UCSD-AML1 (cell line): Measurements from ENCODE around the gene DUOX2.
"Not testable (repeated sequence)": the region's sequence is repeated elsewhere in the genome, so short reads cannot be mapped to it uniquely, and the experiment has no call there.

Experiments used
- DNase-seq: peaks from one replicate; lab custom pipeline; 2025; ENCODE audit not compliant: unreplicated experiment; lab: John Stamatoyannopoulos, UW

The DUOX2 gene

DNA sequence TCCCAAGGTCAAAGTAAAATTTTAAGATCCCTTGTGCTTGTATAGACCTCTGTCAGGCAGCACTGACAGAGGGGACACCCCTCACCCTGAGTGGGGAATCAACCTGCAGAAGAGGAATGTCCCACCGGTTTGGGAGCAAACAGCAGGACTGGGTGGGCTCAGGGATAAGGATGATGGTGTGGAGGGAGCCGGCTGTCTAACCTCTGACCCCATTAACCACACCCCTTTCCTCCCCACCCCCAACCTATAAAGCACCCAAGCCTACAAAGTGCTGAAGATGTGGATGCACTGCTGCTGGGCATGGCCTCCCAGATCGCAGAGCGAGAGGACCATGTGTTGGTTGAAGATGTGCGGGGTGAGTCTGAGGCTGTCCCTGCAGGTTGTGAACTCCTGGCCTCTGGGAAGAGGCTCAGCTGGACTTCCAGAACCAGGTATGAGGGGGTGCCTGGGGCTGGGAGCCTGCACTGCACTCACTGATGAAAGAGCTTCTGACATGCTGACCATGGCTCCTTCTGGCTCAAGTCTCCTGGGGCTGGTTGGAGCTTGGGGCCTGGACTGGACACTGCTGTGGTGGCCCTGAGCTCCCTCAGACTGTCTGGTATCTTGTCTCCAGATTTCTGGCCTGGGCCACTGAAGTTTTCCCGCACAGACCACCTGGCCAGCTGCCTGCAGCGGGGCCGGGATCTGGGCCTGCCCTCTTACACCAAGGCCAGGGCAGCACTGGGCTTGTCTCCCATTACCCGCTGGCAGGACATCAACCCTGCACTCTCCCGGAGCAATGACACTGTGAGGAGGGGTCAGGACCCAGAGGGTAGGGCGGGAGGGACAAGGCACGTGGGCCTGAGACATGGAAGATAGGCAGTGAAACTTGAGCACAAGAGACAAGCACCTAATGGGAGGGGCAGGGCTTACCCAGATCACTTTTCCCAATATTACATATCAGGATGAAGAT lies 25.1 kb upstream of the DUOX2 start:
- DNase-seq: no peak

DNA sequence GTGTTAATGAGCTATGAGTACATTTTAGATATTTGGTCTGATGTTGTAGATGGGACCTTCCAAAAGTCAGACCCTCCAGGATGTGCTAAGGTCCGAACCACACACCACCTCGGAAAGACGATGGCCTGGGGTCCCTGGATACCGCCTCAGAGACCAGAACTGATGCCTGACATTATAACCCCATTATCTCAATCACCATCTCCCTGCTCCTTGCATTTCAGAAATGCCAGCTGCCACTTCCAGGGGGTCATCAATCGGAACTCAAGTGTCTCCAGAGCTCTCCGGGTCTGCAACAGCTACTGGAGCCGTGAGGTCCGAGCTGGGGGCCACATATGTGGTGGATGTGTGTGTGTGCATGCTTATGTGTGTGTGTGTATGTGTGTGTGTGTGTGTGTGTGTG lies 23.7 kb upstream of the DUOX2 start:
- no peak for DNase-seq

DNA sequence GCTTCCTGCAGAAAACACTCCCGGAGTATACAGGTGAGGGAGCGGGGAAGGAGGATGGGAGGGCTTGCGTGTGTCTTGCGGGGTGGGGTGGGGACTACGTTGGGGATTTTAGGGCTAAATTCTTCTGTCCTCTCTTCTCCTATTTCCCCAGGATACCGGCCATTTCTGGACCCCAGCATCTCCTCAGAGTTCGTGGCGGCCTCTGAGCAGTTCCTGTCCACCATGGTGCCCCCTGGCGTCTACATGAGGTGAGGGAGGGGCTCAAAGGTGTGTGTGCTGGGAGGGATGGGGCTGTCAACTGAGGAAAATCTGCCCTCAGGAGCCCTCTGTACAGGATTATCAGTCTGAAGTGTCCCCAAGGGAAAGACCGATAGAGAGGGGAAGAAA lies 22.4 kb upstream of the DUOX2 start:
- no peak for DNase-seq

DNA sequence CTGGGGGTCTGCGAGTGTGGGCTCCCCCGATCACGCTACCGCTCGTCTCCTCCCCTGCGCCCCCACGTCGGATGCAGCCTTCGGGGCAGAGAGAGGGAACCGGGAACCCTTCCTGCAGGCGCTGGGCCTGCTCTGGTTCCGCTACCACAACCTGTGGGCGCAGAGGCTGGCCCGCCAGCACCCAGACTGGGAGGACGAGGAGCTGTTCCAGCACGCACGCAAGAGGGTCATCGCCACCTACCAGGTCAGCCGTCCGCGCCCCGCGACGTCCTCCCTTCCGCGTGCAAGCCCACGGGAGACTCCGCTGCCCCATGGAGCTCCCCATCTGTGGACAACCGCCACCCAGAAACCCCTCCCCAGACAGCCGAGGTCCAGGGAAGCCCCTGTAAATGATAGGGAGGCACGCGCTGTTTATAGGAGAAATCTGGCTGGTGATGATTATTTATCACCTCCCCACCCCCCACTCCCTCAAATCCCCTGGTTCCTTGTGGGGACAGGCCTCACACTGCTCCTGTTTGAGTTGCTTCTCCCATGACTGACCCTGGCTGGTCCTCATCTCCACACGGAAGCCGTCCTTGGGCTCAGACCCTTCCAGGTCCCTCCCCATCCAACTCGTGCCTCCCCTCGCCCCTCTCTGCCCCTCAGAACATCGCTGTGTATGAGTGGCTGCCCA lies 21.9 kb upstream of the DUOX2 start:
- not testable (repeated sequence) for DNase-seq

DNA sequence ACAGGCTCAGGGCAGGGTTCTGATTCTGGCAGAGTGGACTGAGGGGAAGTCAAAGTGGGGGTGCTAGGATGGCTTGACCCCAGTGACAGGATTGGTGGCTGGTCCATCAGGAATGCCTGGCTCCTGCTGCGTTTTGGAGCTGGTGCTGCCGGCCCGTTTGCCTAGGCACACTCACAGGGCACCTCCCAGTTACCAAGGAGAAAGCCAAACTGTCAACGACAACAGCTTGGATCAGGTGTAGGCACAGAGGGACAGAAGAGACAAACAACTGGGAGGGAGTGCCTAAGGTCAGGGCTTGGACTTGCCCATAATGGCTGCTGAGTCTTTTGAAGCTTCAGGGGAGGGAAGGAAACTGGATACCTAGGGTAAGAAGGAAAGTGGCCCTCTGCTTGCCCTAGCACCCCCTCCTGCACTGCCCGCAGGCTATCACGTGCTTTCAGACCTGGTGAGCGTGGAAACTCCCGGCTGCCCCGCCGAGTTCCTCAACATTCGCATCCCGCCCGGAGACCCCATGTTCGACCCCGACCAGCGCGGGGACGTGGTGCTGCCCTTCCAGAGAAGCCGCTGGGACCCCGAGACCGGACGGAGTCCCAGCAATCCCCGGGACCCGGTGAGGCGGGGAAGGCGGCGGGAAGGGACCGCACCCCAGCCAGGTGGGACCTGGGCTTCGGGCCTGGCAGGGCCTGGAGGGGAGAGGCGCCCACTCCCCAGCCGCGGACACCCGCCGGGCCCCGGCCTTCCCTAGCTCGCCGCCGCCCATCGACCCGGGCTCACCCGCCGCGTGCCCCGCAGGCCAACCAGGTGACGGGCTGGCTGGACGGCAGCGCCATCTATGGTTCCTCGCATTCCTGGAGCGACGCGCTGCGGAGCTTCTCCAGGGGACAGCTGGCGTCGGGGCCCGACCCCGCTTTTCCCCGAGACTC lies 21.0 kb upstream of the DUOX2 start:
- no peak for DNase-seq

DNA sequence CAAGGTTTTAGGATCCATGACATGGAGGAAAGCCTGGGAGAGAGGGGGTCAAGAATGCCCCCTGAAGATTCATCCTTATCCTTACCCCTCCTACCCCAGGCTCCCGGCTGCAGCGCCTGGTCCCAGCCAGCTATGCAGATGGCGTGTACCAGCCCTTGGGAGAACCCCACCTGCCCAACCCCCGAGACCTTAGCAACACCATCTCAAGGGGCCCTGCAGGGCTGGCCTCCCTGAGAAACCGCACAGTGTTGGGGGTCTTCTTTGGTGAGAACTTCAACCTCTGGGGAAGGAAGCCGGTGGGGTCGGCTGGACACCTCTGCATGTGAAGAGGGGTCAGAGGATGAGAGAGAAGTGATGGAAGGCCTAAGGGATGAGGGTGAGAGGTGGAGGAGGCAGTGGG lies 20.1 kb upstream of the DUOX2 start:
- DNase-seq: no peak

DNA sequence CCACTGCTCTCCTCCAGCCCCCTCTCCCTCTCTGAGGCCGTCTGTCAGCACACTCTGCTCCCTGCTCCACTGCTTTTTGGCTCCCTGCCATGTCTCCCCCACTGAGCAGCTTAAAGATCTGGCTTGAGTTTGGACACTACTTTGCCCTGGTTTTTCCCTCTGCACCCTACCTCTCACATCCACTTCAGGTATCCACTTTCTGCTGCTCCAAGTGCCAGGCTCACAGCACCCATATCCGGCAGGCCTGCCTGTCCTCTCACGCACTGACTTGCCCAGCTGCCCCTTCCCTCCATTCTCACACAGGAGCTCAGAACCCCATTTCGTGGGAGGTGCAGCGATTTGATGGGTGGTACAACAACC lies 19.6 kb upstream of the DUOX2 start:
- DNase-seq: no peak

DNA sequence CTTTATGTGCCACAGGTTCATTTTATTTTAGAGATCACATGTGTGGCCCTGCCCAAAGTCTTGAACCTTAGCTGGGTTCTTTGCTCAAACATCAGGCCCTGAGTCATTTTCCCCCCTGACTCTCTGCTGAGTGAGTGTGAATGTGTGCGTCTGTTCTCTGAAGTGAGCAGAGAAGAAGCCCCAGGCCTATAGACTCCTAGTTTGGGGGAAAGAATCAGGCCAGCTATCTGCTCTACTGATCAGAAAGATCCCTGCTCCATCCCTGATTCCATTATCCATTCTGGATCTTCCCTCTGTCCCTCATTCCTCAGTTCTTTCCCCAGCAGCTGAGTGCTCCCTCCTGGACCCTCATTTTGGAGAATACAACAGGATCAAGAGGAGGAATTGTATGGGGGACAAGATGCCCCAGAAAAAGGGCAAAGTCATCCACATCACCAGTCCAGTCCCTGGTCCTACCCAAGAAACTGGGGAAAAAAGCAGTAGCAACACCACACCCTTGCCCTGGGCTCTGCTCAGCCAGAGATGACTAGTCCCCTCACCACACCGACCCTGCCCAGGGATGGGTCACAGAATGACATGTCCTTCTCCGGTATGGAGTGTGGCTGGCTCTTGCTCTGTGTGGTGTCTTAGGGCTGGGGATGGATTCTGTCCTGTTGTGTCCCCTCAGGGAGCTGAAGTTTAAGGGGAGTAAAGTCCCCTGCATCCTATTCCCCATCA lies 19.0 kb upstream of the DUOX2 start:
- no peak for DNase-seq

DNA sequence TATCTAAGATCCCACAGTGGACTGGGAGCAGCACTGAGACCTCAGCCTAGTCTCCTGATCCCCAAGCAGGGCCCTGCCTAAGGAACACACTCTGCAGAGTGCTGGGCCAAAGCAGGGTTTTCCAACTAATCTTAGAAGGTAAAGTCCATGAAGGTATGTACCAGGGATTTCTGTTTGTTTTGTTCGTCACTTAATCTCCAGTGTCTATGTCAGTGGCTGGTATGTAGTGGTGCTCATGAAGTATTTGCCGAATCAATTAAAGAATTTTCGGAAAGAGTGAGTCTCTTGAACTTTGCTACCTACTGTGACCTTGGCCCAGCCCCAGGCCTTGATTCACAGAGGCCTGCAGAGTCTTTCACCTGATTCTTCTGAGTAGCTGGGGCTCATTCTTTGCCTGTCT lies 17.5 kb upstream of the DUOX2 start:
- DNase-seq: no peak

DNA sequence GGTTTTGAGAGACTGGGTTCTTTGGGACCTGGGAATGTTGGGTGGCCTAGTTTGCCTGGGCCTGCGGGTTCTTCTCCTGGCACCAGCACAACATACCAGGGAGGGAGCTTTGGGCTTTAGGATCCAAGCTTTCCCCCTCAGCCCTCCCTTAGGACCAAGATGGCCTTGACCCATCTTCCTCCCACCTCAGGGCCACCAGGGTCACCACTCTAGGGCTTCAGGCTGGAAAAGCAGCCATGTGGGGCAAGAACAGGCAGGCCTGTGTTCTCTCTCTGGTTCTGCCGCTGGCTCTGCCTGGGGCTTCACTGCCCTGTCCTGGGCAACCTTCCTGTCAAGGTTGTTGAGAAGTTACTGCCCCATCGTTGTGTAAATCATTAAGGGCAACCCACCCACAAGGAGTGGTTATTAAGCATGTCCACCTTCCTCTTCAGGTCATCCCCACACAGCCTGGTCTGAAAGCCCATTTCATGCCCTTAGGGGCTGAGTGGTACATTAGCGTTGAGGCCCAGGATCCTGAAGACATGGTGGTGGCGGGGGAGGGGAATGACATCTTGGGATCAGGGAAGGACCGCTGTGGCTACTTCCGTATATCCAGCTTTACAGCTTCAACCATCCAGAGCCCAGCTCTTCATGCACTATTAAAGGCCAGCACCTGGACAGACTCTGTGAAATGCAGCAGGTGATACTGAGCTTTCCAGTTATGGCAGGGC lies 16.5 kb upstream of the DUOX2 start:
- DNase-seq: no peak

DNA sequence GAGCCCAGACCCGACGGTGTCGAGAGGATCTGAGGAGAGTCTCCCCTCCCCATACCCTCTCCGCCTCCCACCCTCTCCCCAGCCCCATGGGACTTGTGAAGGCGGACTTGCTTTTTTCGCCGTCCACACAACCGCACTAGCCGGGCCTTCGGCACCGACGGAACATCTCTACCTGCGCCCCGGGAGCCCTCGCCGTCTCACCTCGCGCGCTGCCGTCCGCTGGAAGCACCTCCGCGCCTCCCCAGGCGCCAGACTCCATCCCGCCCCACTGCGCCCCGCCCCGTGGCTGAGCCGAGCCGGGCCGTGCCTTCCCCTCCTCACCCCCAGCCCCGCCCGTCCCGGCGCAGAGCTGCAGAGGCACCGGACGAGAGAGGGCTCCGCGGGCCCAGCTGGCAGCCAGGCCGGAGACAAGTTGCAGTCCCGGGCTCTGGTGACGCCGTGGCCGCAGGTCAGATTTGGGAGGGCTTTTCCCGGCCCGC lies 15.7 kb upstream of the DUOX2 start, which contains the start of the genes DUOX1 and DUOXA1:
DUOX1 (plus strand) TSS at position 344 of the 479 bp plus-strand sequence. CDS start 1,973 bp downstream, outside the sequence.
DUOXA1 (minus strand) TSS at position 229 of the 479 bp plus-strand sequence. CDS start 6,865 bp downstream, outside the sequence.
- no peak for DNase-seq

DNA sequence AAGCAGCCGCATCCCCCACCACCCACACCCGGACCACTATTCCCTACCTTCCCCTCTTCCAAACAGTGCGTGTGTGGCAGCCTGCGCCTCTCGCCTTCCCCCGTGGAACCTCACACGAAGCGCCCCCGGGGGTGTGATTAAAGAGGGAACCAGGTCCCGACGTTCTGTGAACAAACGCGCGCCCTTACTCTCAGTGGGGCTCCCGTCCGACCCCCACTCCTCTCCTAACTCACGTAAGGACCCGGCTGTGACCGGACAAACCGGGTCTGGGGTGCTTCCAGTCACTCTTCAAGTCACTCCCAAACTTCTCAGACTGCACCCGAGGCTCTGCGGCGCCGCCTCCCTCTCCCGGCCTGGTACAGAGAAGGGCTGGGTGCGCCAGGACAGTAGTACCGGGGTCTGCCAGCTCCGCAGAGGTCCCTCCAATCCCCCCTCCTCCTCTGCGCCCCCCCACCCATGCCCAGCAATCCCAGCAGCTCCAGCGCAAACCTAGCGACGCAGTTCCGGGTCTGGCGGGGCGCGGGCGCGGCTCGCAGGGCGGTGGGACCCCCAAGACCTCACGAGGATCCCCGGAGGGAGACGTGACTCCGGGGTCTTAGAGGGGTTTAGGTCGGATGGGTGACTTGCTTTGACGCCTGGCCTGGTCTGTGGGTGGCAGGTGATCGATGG lies 15.1 kb upstream of the DUOX2 start:
- DNase-seq: no peak

DNA sequence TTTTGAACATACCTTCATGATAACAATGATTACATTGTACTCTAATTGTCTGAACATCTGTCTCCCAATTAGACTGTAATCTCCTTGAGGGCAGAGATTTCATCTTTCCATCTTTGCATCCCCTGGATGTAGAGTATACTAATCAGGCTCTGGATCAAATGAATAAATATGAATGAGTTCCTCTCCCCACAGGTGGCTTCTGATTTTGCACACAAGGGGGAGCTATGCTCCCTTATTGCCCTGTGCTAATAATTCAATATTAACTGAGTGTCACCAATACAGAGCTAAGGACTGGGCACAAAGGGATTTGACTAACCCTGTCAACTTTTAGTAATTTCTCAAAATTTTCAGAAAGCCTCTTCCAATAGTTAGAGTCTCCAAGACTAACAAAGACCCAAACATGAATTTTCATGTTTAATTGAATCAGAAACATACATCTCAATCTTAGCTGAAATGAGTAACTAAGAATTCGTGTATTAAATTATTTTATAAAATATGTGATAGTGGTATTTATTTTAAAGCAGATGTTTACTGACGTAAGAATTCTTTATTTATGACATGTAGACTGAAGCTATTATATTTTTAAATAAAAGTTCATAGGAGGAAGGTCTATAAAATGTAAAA lies 12.7 kb upstream of the DUOX2 start:
- DNase-seq: no peak

DNA sequence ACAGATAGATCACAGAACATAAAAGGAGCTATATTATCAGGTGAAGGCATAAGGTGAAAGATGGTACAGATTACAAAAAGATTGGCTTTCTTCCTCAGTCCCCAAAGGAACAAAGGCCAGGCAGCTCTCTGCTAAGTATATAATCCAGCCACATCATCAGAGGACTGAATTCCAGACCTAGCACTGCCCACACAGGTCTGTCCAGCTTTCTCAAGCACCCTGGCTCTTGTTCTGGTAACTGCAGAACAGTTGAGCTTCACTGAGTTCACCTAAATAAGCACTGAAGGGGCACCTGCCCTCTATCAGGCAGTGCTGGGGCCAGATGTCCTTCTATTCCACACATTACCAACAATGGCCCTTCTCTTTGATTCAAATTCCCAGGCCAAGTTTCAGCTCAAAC lies 9.4 kb upstream of the DUOX2 start:
- DNase-seq: no peak

DNA sequence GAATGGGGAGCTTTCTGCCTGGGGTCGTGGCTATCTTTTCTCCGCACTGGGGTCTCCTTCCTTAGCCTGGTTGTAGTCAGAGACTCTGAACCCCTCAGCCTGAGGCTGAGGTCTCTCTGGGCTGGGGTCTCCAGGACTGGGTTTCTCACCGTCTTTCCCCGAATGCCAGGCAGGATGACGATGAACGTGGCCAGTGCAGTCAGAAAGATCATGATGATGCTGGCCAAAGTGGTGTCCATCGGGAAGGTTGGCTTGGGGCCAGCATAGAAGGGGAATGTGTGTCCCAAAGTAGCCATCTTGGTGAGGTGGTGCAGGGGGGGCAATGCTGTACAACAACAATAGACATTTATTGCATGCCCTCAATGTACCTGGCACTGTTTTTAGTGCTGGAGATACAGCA lies 8.7 kb upstream of the DUOX2 start:
- no peak for DNase-seq

DNA sequence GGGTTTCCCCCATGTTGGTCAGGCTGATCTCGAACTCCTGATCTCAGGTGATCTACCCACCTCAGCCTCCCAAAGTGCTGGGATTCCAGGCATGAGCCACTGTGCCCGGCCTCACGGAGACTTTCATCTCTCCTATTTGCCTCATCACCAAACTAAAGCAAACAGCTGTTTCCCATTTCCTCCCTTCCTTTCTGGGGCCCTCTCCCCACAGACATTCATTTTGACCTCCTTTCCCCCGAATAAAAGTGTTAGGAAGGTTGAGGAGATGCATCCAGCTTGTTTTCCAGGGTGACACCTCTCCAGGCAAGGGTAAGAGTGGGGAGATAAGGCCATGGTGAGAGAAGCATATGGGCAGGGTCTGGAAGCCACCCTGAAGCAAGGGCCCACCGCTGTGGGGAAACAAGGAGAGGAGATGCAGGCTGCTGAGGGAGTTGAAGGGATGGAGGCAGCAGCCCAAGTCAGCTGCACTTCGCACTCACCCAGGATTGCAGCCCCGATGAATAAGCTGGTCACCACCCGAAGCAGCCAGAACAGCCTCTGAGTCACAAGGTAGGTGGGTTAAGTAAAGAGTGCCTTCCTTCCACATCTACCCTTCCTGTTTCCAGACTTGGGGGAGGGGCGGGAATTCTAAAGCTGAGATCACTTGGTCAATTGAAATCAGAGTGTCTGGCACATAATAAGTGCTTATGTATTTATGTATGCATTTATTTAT lies 7.9 kb upstream of the DUOX2 start:
- peak; percentile 14 for DNase-seq

DNA sequence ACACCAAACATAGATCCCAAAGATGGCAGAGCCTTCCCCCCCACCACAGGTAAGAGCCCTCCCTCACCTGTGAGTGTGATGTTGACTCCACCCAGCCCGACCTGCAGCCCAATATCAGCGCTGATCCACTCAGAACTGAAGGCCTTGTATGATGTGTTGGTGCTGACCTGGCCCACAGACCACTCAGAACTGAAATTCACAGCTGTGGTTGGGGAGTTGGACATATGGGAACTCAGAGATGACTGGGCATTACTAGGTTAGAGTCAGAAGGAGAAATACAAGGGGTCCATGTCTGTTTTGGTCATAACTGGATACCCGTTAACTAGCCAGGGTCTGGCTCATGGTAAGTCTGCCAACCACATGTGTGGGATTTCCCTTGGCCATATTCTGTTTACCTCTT lies 7.0 kb upstream of the DUOX2 start:
- no peak for DNase-seq
